ENCODE data around the gene NR3C2.

DNA sequence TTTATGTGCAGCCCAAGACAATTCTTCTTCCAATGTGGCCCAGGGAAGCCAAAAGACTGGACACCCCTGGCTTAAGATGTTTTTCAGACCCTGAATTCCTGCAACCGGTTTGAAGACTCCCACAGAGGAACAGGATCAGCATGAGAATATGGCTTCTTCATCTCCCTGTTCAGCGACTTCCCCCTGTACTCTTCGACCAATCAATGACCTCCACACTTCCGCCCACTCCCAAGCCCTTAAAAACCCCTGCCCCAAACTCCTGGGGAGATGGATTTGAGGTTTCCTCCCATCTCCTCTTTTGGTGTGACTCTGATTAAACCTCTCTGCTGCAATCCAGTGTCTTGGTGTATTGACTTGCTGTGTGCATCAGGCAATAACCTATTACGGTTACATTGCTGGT is 344.4 kb downstream of the NR3C2 start:
- no peak for TF ChIP-seq POLR2A (IDR thresholded peaks at IDR 0.05; ENCODE audit: low read depth, low read length)
- TF ChIP-seq TAF1 (IDR thresholded peaks at IDR 0.05; ENCODE audit: low read depth, low read length) = no peak
- TF ChIP-seq POLR2AphosphoS5 (IDR thresholded peaks at IDR 0.05; ENCODE audit: low read depth, low read length) = no peak
- no peak for TF ChIP-seq SPI1 (IDR thresholded peaks at IDR 0.05; ENCODE audit: low read depth, low read length)
- no peak for TF ChIP-seq PAX5 (IDR thresholded peaks at IDR 0.05; ENCODE audit: insufficient read depth, low read length, severe bottlenecking)
